A673 (cell line): Measurements from ENCODE around the gene SPHK1. TPM values are rescaled to one million over a fixed set of nuclear protein-coding genes. Genes with fewer than 3 reads are reported as not detected.

ENCODE experiments used
- BruUV-seq: library from RNA; stranded (reverse); fragments of 400-500 nt; replicated peaks from 2 replicates; lab custom pipeline; 2021; lab: Mats Ljungman, UMichigan
- CTCF ChIA-PET: fragments of 300-600 bp; sonication (Branson Sonifier 250); formaldehyde crosslinking; loops from one replicate; lab custom pipeline; 2022; ENCODE audit warnings: antibody characterized with exemption; lab: Charles Lee
- POLR2A ChIA-PET: fragments of 300-600 bp; sonication (Branson Sonifier 250); formaldehyde crosslinking; loops from one replicate; lab custom pipeline; 2022; ENCODE audit warnings: antibody characterized with exemption; ENCODE audit not compliant: low non-redundant PET; lab: Charles Lee
- DNase-seq: peaks from one replicate; pipeline ENCODE4 v3.0.0-alpha.2; 2015; ENCODE audit warnings: low spot score
- H3K27ac ChIP-seq: fragments of 200-600 bp; sonication (generic); 2 replicates; pipeline ENCODE4 v1.5.1; 2016; ENCODE audit warnings: mixed run types, low read depth, mild to moderate bottlenecking, mixed read lengths, antibody characterized with exemption, low read length; ENCODE audit not compliant: poor library complexity, severe bottlenecking
- H3K27me3 ChIP-seq: fragments of 200-600 bp; sonication (generic); replicated peaks from 2 replicates; pipeline ENCODE4 v1.6.1; 2017; ENCODE audit warnings: mixed run types, low read depth, mild to moderate bottlenecking, mixed read lengths, antibody characterized with exemption, low read length; ENCODE audit not compliant: insufficient read depth, poor library complexity
- H3K36me3 ChIP-seq: fragments of 200-600 bp; sonication (generic); 2 replicates; pipeline ENCODE4 v1.6.1; 2016; ENCODE audit warnings: mixed run types, mild to moderate bottlenecking, mixed read lengths, antibody characterized with exemption, low read length; ENCODE audit not compliant: insufficient read depth, poor library complexity, severe bottlenecking
- H3K4me1 ChIP-seq: fragments of 200-600 bp; sonication (generic); 2 replicates; pipeline ENCODE4 v1.6.1; 2017; ENCODE audit warnings: mixed run types, mild to moderate bottlenecking, mixed read lengths, antibody characterized with exemption, low read length; ENCODE audit not compliant: insufficient read depth, poor library complexity, severe bottlenecking
- H3K4me3 ChIP-seq: fragments of 200-600 bp; sonication (generic); 2 replicates; pipeline ENCODE4 v1.5.1; 2016; ENCODE audit warnings: low read depth, mixed run types, mild to moderate bottlenecking, mixed read lengths, low read length; ENCODE audit not compliant: poor library complexity, severe bottlenecking
- H3K9me3 ChIP-seq: fragments of 200-600 bp; sonication (generic); 2 replicates; pipeline ENCODE4 v1.6.1; 2016; ENCODE audit warnings: mixed run types, low read depth, mild to moderate bottlenecking, mixed read lengths, antibody characterized with exemption, low read length; ENCODE audit not compliant: poor library complexity, severe bottlenecking
- CTCF ChIP-seq: fragments of 300-800, 200-600 bp; sonication (generic); conservative IDR thresholded peaks from 2 replicates; pipeline ENCODE4 v1.5.1; 2017; ENCODE audit warnings: low read depth, mild to moderate bottlenecking, antibody characterized with exemption, low read length, moderate library complexity, mixed read lengths
- EZH2 ChIP-seq: fragments of 200-600 bp; sonication (generic); IDR thresholded peaks from 2 replicates; pipeline ENCODE4 v1.6.1; 2017; ENCODE audit warnings: borderline replicate concordance, low read depth, mild to moderate bottlenecking, mixed read lengths, antibody characterized with exemption, low read length; ENCODE audit not compliant: poor library complexity, severe bottlenecking
- intact Hi-C: fragments of 100-400 bp; cut with micrococcal nuclease; formaldehyde crosslinking; loops from one replicate; pipeline ENCODE4 v1.10.0; 2022; ENCODE audit not compliant: unreplicated experiment
- total RNA-seq: library from RNA; stranded (reverse); gene quantifications from 2 replicates; pipeline ENCODE4 v1.2.3, GENCODE V29; 2021

Gene SPHK1
- total RNA-seq, 1 experiment from 2014 or later, result 0.54 TPM

- Histone ChIP-seq H3K27ac (no peak overlapping the region), H3K4me1 (peaks cover 7% of the 10 kb centered on the region), H3K9me3 (no peaks in the 10 kb centered on the region), H3K4me3 (no peak overlapping the region), H3K27me3 (no peaks in the 10 kb centered on the region), H3K36me3 (no peaks in the 10 kb centered on the region)
- BruUV-seq, result no TSS peak
- no peak for DNase-seq
- CTCF ChIA-PET, result no interaction called here
- intact Hi-C loops, result no loop called here
- POLR2A ChIA-PET, result no interaction called here
- TF ChIP-seq EZH2 (no peak), CTCF (no peak)
Observed at GRCh38 chr17:76432004-76432403, 47.6 kb downstream of the SPHK1 start.

GRCh38 chr17:76432712-76433336, 48.4 kb downstream of the SPHK1 start:
- no TSS peak for BruUV-seq
- POLR2A ChIA-PET, result no interaction called here
- intact Hi-C loops, result no loop called here

GRCh38 chr17:76433693-76434092, 49.3 kb downstream of the SPHK1 start:
- intact Hi-C loops, result no loop called here
- POLR2A ChIA-PET, result no interaction called here
- no TSS peak for BruUV-seq

More at GRCh38 chr17:76432712-76433336, 48.4 kb downstream of the SPHK1 start:
- Histone ChIP-seq H3K36me3 (no peaks in the 10 kb centered on the region), H3K4me3 (no peak overlapping the region), H3K27ac (no peak overlapping the region), H3K9me3 (no peaks in the 10 kb centered on the region), H3K4me1 (peaks cover 5% of the 10 kb centered on the region), H3K27me3 (no peaks in the 10 kb centered on the region)
- peak; percentile 50; the same call in 1 of the 2 replicates for TF ChIP-seq CTCF
- no peak for TF ChIP-seq EZH2
- CTCF ChIA-PET, result no interaction called here
- peak; percentile 49 for DNase-seq

More at GRCh38 chr17:76433693-76434092, 49.3 kb downstream of the SPHK1 start:
- Histone ChIP-seq H3K4me1 (no peaks in the 10 kb centered on the region), H3K36me3 (no peaks in the 10 kb centered on the region), H3K27ac (no peak overlapping the region), H3K4me3 (no peak overlapping the region), H3K27me3 (no peaks in the 10 kb centered on the region), H3K9me3 (no peaks in the 10 kb centered on the region)
- DNase-seq, result no peak
- CTCF ChIA-PET, result no interaction called here
- TF ChIP-seq EZH2 (no peak), CTCF (no peak)
